Measurements from ENCODE around the gene CHERP. TPM values are rescaled to one million over a fixed set of nuclear protein-coding genes. Genes with fewer than 3 reads are reported as not detected.

Gene CHERP
- total and polyA plus RNA-seq, 2 of the 13 experiments (the other 11 are each of a cell fraction or from before 2014, with no cell fraction given): 4.3 to 5.4 TPM

GRCh38 chr19:16508546-16508945 is 33.7 kb downstream of the CHERP start:
- Histone ChIP-seq H3K9ac (ENCODE audit: insufficient read depth, low read depth, low read length) (no peak overlapping the region), H3K27ac (ENCODE audit: extremely low read length, insufficient read depth, low read length) (no peak overlapping the region), H3K4me1 (ENCODE audit: insufficient read depth, low read length) (no peaks in the 10 kb centered on the region), H3K4me3 (replicated peaks in 1 of 3; ENCODE audit: insufficient read depth in 1 of 3, low read depth in 2 of 3, low read length in 3 of 3) (no peak overlapping the region), H3K4me2 (ENCODE audit: low read depth, low read length) (no peak overlapping the region), H2AFZ (ENCODE audit: low read length) (no peak overlapping the region), H3K27me3 (ENCODE audit: control insufficient read depth in 1 of 2, insufficient read depth in 2 of 2, low read length in 2 of 2) (no peaks in the 10 kb centered on the region), H4K20me1 (ENCODE audit: insufficient read depth, low read length) (no peaks in the 10 kb centered on the region), H3K79me2 (ENCODE audit: insufficient read depth, low read length) (no peaks in the 10 kb centered on the region), H3K9me3 (ENCODE audit: low read length) (no peaks in the 10 kb centered on the region), H3K36me3 (replicated peaks in 1 of 2; ENCODE audit: control insufficient read depth in 1 of 2, insufficient read depth in 2 of 2, low read length in 2 of 2) (peaks cover 5 to 39% of the 10 kb centered on the region in 2 experiments; a peak in 3 of 5 replicates)
- ChIA-PET CTCF (ENCODE audit: low intra/inter-chr PET ratio, low total read pairs) (no interaction called here), POLR2A (no interaction called here)
- BruUV-seq (replicated peaks): no TSS peak
- no peak for TF ChIP-seq MTERF4 (CRISPR knock-in tag; IDR thresholded peaks at IDR 0.05)
- TF ChIP-seq NONO (IDR thresholded peaks at IDR 0.05): no peak
- no peak for TF ChIP-seq NONO (CRISPR knock-in tag; conservative IDR thresholded peaks at IDR 0.05)
- TF ChIP-seq SOX6 (IDR thresholded peaks at IDR 0.05): no peak
- no peak for TF ChIP-seq SOX6 (CRISPR knock-in tag; IDR thresholded peaks at IDR 0.05)
- TF ChIP-seq ZNF7 (CRISPR knock-in tag; IDR thresholded peaks at IDR 0.05): no peak
- no peak for TF ChIP-seq ZNF512 (CRISPR knock-in tag; IDR thresholded peaks at IDR 0.05)
- TF ChIP-seq ZFP37 (CRISPR knock-in tag; IDR thresholded peaks at IDR 0.05; ENCODE audit: borderline replicate concordance): no peak
- 98% methylated on average over 5 of the region's 5 CpGs for WGBS (ENCODE audit: low lambda C conversion rate)
- no peak for FAIRE-seq
- in situ Hi-C loops (cut with HindIII; ENCODE audit: extremely low pct_ligation_motif_present, low pct_unique_long_range_greater_than_20kb) (no loop called here), intact Hi-C loops (cut with micrococcal nuclease; ENCODE audit: unreplicated experiment) (no loop called here)
- DNase-seq (ENCODE audit: low spot score): no peak
- ATAC-seq: no peak

All from HepG2 (cell line).